ENCODE measurements around the gene DACH2. TPM values are rescaled to one million over a fixed set of nuclear protein-coding genes. Genes with fewer than 3 reads are reported as not detected.

DACH2 gene
- total RNA-seq, 1 experiment from 2014 or later, result 1.0 TPM

DNA sequence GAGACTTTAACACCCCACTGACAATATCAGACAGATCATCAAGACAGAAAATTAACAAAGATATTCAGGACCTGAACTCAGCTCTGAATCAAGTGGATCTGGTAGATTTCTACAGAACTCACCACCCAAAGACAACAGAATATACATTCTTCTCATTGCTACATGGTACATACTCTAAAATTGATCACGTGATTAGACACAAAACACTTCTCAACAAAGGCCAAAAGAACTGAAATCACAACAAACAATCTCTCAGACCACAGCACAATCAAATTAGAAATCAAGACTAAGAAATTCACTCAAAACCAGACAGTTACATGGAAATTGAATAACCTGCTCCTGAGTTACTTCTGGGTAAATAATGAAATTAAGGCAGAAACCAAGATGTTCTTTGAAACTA, 49.6 kb downstream of the DACH2 start:
- H3K4me2 ChIP-seq (ENCODE audit: insufficient read depth, insufficient read length, low read length), result no peak overlapping the region
- H4K91ac ChIP-seq (ENCODE audit: insufficient read length, low read depth, low read length), result no peak overlapping the region
- no peak overlapping the region for H3K27ac ChIP-seq (ENCODE audit: insufficient read length, low read depth, low read length)
- no CpG with 5 or more reads among the region's 1 CpG for WGBS (ENCODE audit: extremely low coverage, insufficient read length, low lambda C conversion rate)
- DNase-seq, result no peak
- H2BK120ac ChIP-seq (ENCODE audit: low read depth, low read length, poor library complexity, severe bottlenecking), result no peak overlapping the region
- H3K14ac ChIP-seq (ENCODE audit: insufficient read depth, low read length), result no peak overlapping the region
- Mint-ChIP-seq H3K4me1 (no peaks in the 10 kb centered on the region), H3K4me3 (no peak overlapping the region), H3K27me3 (ENCODE audit: low read depth) (no peaks in the 10 kb centered on the region), H3K27ac (no peak overlapping the region), H3K9me3 (peaks cover 41 to 66% of the 10 kb centered on the region in 2 experiments), H3K36me3 (ENCODE audit: insufficient read depth in 1 of 3, low read depth in 3 of 3) (peaks cover 3 to 17% (median 4%) of the 10 kb centered on the region in 3 experiments; a peak in 6 of 7 replicates)
- H3K23ac ChIP-seq (ENCODE audit: insufficient read length, low read depth, low read length), result no peak overlapping the region
- no peaks in the 10 kb centered on the region for H3K23me2 ChIP-seq (ENCODE audit: insufficient read length, low read depth, low read length, poor library complexity, severe bottlenecking)
- no peaks in the 10 kb centered on the region for H3K4me1 ChIP-seq (ENCODE audit: insufficient read depth, low read length)
- H3K9ac ChIP-seq (ENCODE audit: extremely low read depth, insufficient read length, low read length), result no peak overlapping the region
- H2BK5ac ChIP-seq (ENCODE audit: insufficient read length, low read length), result no peak overlapping the region
- no peak overlapping the region for H4K8ac ChIP-seq (replicated peaks; ENCODE audit: insufficient read length, low read depth, low read length)
- no peak overlapping the region for H2BK12ac ChIP-seq (ENCODE audit: insufficient read length, low read depth, low read length)
- TF ChIP-seq CTCF (conservative IDR thresholded peaks at IDR 0.05), result no peak
- H2AFZ ChIP-seq (ENCODE audit: low read length), result no peak overlapping the region
- no peak overlapping the region for H3K4ac ChIP-seq (ENCODE audit: low read depth, low read length)
- no peak overlapping the region for H2BK15ac ChIP-seq (ENCODE audit: low read depth, low read length)
- no peak overlapping the region for H2BK20ac ChIP-seq (ENCODE audit: low read depth, low read length, poor library complexity, severe bottlenecking)
- no peak overlapping the region for H3K56ac ChIP-seq (ENCODE audit: insufficient read length, low read depth, low read length)
- H3K79me2 ChIP-seq (ENCODE audit: insufficient read depth, low read length), result no peaks in the 10 kb centered on the region
- H3K79me1 ChIP-seq (ENCODE audit: insufficient read depth, low read depth, low read length, poor library complexity, severe bottlenecking), result no peaks in the 10 kb centered on the region
- no peak overlapping the region for H3K18ac ChIP-seq (ENCODE audit: insufficient read length, low read depth, low read length)
- H3K9me3 ChIP-seq (ENCODE audit: control insufficient read depth, low read depth, low read length), result no peaks in the 10 kb centered on the region
- H3K27me3 ChIP-seq (ENCODE audit: insufficient read depth, low read length), result no peaks in the 10 kb centered on the region
- no peaks in the 10 kb centered on the region for H4K20me1 ChIP-seq (ENCODE audit: control insufficient read depth, insufficient read depth, insufficient read length)
- H2AK5ac ChIP-seq (ENCODE audit: insufficient read length, low read length), result no peak overlapping the region
- H4K5ac ChIP-seq (ENCODE audit: insufficient read length, low read depth, low read length), result no peak overlapping the region
- H3T11ph ChIP-seq (ENCODE audit: low read length), result no peak overlapping the region
